NCI-H187 (cell line): Measurements from ENCODE around the gene ZC3H14.

Source experiments
- DNase-seq, 2 experiments: peaks; one replicate each; lab custom pipeline; 2025; lab: John Stamatoyannopoulos, UW

The ZC3H14 gene

GRCh38 chr14:88552876-88553275, 10.0 kb upstream of the ZC3H14 start:
- no peak for DNase-seq

- DNase-seq, result no peak
Measured at GRCh38 chr14:88553886-88554456, 8.9 kb upstream of the ZC3H14 start.

- DNase-seq, result no peak
Measured at GRCh38 chr14:88554457-88555286, 8.2 kb upstream of the ZC3H14 start, which contains the start of gene PTPN21. TSS of gene PTPN21 (minus strand) at chr14:88555007. CDS start at chr14:88550417, 4,590 bp downstream.

GRCh38 chr14:88556581-88556980, 6.3 kb upstream of the ZC3H14 start:
- DNase-seq, result no peak

- no peak for DNase-seq
Measured at GRCh38 chr14:88559852-88560251, 3.0 kb upstream of the ZC3H14 start.

- no peak for DNase-seq
Measured at GRCh38 chr14:88562532-88562830, 356 bp upstream of the ZC3H14 start.

- no peak for DNase-seq
Measured at GRCh38 chr14:88563845-88564244, 1.0 kb downstream of the ZC3H14 start.

- no peak for DNase-seq
Measured at GRCh38 chr14:88565427-88565826, 2.6 kb downstream of the ZC3H14 start.

- no peak for DNase-seq
Measured at GRCh38 chr14:88568196-88568595, 5.4 kb downstream of the ZC3H14 start.

- DNase-seq, result no peak
Measured at GRCh38 chr14:88572117-88572516, 9.3 kb downstream of the ZC3H14 start.

- no peak for DNase-seq
Measured at GRCh38 chr14:88576222-88576621, 13.4 kb downstream of the ZC3H14 start.

- DNase-seq, result no peak
Measured at GRCh38 chr14:88584451-88584850, 21.6 kb downstream of the ZC3H14 start.

GRCh38 chr14:88588081-88588480, 25.2 kb downstream of the ZC3H14 start:
- no peak for DNase-seq

GRCh38 chr14:88590173-88590572, 27.3 kb downstream of the ZC3H14 start:
- DNase-seq, result no peak

- DNase-seq, result no peak
Measured at GRCh38 chr14:88592031-88592430, 29.2 kb downstream of the ZC3H14 start.

GRCh38 chr14:88597038-88597437, 34.2 kb downstream of the ZC3H14 start:
- no peak for DNase-seq

GRCh38 chr14:88597601-88598000, 34.8 kb downstream of the ZC3H14 start:
- DNase-seq, result no peak

GRCh38 chr14:88598097-88598675, 35.3 kb downstream of the ZC3H14 start:
- DNase-seq, result no peak

GRCh38 chr14:88599326-88599725, 36.5 kb downstream of the ZC3H14 start:
- DNase-seq, result no peak

- DNase-seq, result no peak
Measured at GRCh38 chr14:88599761-88600439, 37.1 kb downstream of the ZC3H14 start.

GRCh38 chr14:88604212-88604611, 41.4 kb downstream of the ZC3H14 start:
- DNase-seq, result no peak

- DNase-seq, result no peak
Measured at GRCh38 chr14:88605594-88605993, 42.8 kb downstream of the ZC3H14 start.

GRCh38 chr14:88607829-88608228, 45.0 kb downstream of the ZC3H14 start:
- no peak for DNase-seq
